Activated CD4-positive, alpha-beta T cell treated with anti-CD3 and anti-CD28 coated beads for 24 hours (primary cell): ENCODE data around the gene PHYKPL.

Experiments used
- DNase-seq, 2 donors: peaks; one replicate each; pipeline ENCODE4 v3.0.0-alpha.2; 2020; ENCODE audit warnings: low read depth in 2 of 2

Gene PHYKPL

GRCh38 chr5:178189433-178189832 is 43.2 kb downstream of the PHYKPL start:
- DNase-seq, result no peak

DNA sequence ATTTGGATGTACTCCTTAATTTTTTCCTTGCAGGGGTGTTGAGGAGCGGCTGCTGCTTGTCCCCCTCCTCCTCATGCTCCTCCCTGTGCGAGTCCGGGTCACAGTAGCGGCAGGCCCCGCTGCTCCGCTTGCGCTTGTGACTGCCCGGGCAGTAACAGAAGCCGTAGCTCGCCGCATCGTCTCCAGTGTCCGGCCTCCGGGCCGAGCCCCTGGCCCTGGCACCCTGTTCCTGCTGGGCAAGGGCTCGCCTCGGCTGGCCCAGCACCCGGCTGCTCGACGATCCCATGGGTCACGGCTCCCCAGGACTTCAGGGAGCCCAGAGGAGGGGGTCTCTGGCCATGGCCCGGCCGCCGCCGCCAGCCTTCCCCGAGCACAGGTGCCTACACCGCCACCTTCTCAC is 45.6 kb downstream of the PHYKPL start, which contains the start of gene GMCL2:
Gene GMCL2 (minus strand): TSS at position 358 of the 400 bp plus-strand sequence. CDS start 72 bp downstream, at position 286.
- no peak for DNase-seq

- DNase-seq, result no peak
These were observed 46.2 kb downstream of the PHYKPL start for GRCh38 chr5:178186427-178186826.

DNA sequence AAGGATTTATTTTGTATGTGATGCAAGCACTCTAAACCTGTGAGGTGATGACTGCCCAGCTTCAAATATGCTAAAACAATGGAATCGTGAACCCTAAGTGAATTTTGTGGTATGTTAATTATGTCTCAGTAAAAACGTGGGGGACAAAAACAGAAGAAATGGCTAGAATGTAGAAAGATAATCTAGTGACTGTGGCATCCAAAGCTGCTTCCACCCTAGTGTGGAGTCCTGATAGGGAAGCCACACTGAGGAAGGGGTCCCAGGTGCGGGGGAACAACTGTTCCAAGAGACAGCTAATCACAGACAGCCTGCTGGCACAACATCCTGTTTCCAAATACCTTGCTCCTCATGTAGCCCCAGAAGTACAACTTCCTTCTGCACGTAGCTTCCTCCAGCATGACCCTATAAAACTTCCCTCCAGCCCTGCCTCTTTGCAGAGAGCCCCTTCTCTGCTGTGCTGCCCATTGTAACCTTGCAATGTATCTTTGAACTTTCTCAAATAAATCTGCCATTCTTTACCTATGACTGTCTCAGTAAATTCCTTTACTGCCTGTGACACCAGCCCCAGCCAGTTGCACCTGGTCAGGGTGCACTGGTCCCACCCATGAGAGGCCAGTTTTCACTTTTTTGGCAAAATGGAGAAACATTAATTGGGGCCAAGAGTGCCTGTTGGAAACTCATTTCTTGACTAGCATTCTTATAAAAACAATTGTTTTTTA is 50.3 kb downstream of the PHYKPL start:
- DNase-seq, result no peak

- DNase-seq, result no peak
These were observed 52.3 kb downstream of the PHYKPL start for GRCh38 chr5:178180141-178180863.

DNA sequence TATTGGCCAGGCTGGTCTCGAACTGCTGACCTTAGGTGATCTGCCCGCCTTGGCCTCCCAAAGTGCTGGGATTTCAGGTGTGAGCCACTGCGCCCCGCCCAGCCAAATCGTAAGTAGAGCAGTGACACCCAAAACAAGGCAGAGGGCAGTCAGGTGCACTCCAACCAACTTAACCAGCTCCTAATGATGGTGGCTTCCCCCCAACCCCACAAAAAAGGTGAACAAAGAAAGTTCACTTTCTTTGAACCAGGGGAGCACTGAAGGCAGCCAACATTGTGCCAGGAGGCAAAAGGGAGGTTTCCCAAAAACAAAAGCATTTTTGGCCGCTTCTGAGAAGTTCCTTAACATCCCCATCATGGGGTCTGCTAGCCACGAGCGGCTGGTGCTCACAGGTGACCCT is 55.0 kb downstream of the PHYKPL start:
- no peak for DNase-seq

GRCh38 chr5:178176791-178177190 is 55.8 kb downstream of the PHYKPL start:
- DNase-seq, result no peak

DNA sequence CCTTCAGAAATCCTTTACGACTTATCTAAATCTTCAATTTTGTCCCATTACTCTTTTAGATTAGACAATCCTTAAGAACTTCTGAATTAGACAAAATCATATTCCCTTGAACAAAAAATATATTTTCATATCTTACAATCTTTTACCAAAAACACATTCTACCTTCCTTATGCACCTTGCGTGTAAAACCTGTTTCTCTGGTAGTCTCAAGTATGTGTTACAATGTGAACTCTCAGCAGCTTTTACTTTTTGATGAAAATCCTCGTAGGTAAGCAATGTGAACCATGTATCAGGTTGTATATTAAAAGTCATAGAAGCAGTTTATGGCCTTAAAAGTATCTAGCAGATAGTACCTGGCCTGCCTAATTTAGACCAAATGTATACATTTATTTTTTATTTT is 58.1 kb downstream of the PHYKPL start:
- DNase-seq, result no peak

DNA sequence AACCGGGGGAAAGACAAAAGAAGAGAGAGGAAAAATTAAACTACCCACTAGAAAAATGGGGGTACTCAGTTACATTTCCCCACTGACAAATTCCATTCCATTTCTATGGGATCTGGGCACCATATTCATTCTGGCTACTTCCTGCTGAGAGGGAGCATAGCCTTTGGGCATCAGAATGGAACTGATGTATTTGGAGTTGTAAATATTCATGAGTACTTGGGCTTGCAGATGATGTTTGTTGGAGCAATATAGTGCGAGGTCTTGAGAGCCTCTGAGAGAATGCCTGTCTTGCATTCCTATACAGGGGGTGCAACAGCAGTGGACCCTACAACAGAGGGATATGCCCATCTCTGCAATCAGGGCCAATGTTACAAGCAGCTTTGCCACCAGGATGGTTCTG is 62.1 kb downstream of the PHYKPL start:
- no peak for DNase-seq

GRCh38 chr5:178165581-178165980 is 67.0 kb downstream of the PHYKPL start:
- DNase-seq, result no peak

- peak; percentile 89 to 93 for DNase-seq
These were observed 68.5 kb downstream of the PHYKPL start for GRCh38 chr5:178163772-178164735.

- DNase-seq, result no peak
These were observed 70.1 kb downstream of the PHYKPL start for GRCh38 chr5:178162481-178162880.

GRCh38 chr5:178160176-178160575 is 72.4 kb downstream of the PHYKPL start:
- DNase-seq, result no peak
